Measurements from ENCODE around the gene NUMB.

Gene NUMB

GRCh38 chr14:73261075-73261474, 197.3 kb downstream of the NUMB start:
- no peaks in the 10 kb centered on the region for H3K9me3 Mint-ChIP-seq
- H3K36me3 Mint-ChIP-seq (ENCODE audit: insufficient read depth) = no peaks in the 10 kb centered on the region
- DNase-seq = no peak
- H3K27ac Mint-ChIP-seq = no peak overlapping the region
- no peak overlapping the region for H3K4me3 Mint-ChIP-seq
- H3K4me1 Mint-ChIP-seq (ENCODE audit: low read depth in 2 of 2) = no peaks in the 10 kb centered on the region
- ATAC-seq (replicated peaks) = no peak
- H3K27me3 Mint-ChIP-seq = peaks cover 14 to 36% of the 10 kb centered on the region in 2 donors

GRCh38 chr14:73260574-73260973, 197.8 kb downstream of the NUMB start:
- Mint-ChIP-seq H3K9me3 (no peaks in the 10 kb centered on the region), H3K4me1 (ENCODE audit: low read depth in 2 of 2) (no peaks in the 10 kb centered on the region), H3K36me3 (ENCODE audit: insufficient read depth) (no peaks in the 10 kb centered on the region), H3K4me3 (no peak overlapping the region), H3K27me3 (peaks cover 14 to 36% of the 10 kb centered on the region in 2 donors), H3K27ac (no peak overlapping the region)
- ATAC-seq (replicated peaks) (no peak), DNase-seq (no peak)

- H3K27ac Mint-ChIP-seq = no peak overlapping the region
- no peak for DNase-seq
- ATAC-seq (replicated peaks) = no peak
- no peaks in the 10 kb centered on the region for H3K36me3 Mint-ChIP-seq (ENCODE audit: insufficient read depth)
- H3K4me3 Mint-ChIP-seq = no peak overlapping the region
- H3K9me3 Mint-ChIP-seq = no peaks in the 10 kb centered on the region
- no peaks in the 10 kb centered on the region for H3K4me1 Mint-ChIP-seq (ENCODE audit: low read depth in 2 of 2)
- H3K27me3 Mint-ChIP-seq = peaks cover 12 to 30% of the 10 kb centered on the region in 2 donors
Measured at GRCh38 chr14:73259837-73260236, 198.5 kb downstream of the NUMB start.

- Mint-ChIP-seq H3K27me3 (peaks cover 4 to 22% of the 10 kb centered on the region in 2 donors), H3K4me3 (no peak overlapping the region), H3K27ac (no peak overlapping the region), H3K9me3 (no peaks in the 10 kb centered on the region), H3K4me1 (ENCODE audit: low read depth in 2 of 2) (no peaks in the 10 kb centered on the region), H3K36me3 (ENCODE audit: insufficient read depth) (no peaks in the 10 kb centered on the region)
- ATAC-seq (replicated peaks) (no peak), DNase-seq (no peak)
Measured at GRCh38 chr14:73258845-73259611, 199.3 kb downstream of the NUMB start.

GRCh38 chr14:73258076-73258475, 200.3 kb downstream of the NUMB start:
- DNase-seq = no peak
- no peak for ATAC-seq (replicated peaks)
- H3K27ac Mint-ChIP-seq = no peak overlapping the region
- H3K9me3 Mint-ChIP-seq = no peaks in the 10 kb centered on the region
- H3K4me3 Mint-ChIP-seq = no peak overlapping the region
- H3K4me1 Mint-ChIP-seq (ENCODE audit: low read depth in 2 of 2) = no peaks in the 10 kb centered on the region
- peaks cover 0 to 12% of the 10 kb centered on the region in 2 donors for H3K27me3 Mint-ChIP-seq
- no peaks in the 10 kb centered on the region for H3K36me3 Mint-ChIP-seq (ENCODE audit: insufficient read depth)

GRCh38 chr14:73255693-73256225, 202.6 kb downstream of the NUMB start:
- H3K27ac Mint-ChIP-seq = no peak overlapping the region
- H3K9me3 Mint-ChIP-seq = no peaks in the 10 kb centered on the region
- no peak overlapping the region for H3K4me3 Mint-ChIP-seq
- no peaks in the 10 kb centered on the region for H3K4me1 Mint-ChIP-seq (ENCODE audit: low read depth in 2 of 2)
- peaks cover 0 to under 1% of the 10 kb centered on the region in 2 donors for H3K27me3 Mint-ChIP-seq
- H3K36me3 Mint-ChIP-seq (ENCODE audit: insufficient read depth) = no peaks in the 10 kb centered on the region
- no peak for ATAC-seq (replicated peaks)
- DNase-seq = no peak

GRCh38 chr14:73255005-73255400, 203.3 kb downstream of the NUMB start:
- Mint-ChIP-seq H3K4me1 (ENCODE audit: low read depth in 2 of 2) (no peaks in the 10 kb centered on the region), H3K27me3 (no peaks in the 10 kb centered on the region), H3K36me3 (ENCODE audit: insufficient read depth) (no peaks in the 10 kb centered on the region), H3K9me3 (no peaks in the 10 kb centered on the region), H3K27ac (no peak overlapping the region), H3K4me3 (no peak overlapping the region)
- DNase-seq = no peak
- ATAC-seq (replicated peaks) = no peak

GRCh38 chr14:73254247-73255004, 203.9 kb downstream of the NUMB start:
- Mint-ChIP-seq H3K27me3 (no peaks in the 10 kb centered on the region), H3K27ac (no peak overlapping the region), H3K9me3 (no peaks in the 10 kb centered on the region), H3K4me1 (ENCODE audit: low read depth in 2 of 2) (no peaks in the 10 kb centered on the region), H3K4me3 (no peak overlapping the region), H3K36me3 (ENCODE audit: insufficient read depth) (no peaks in the 10 kb centered on the region)
- ATAC-seq (replicated peaks) = no peak
- DNase-seq = no peak

GRCh38 chr14:73253721-73254120, 204.6 kb downstream of the NUMB start:
- Mint-ChIP-seq H3K4me1 (ENCODE audit: low read depth in 2 of 2) (no peaks in the 10 kb centered on the region), H3K9me3 (no peaks in the 10 kb centered on the region), H3K4me3 (no peak overlapping the region), H3K27me3 (no peaks in the 10 kb centered on the region), H3K36me3 (ENCODE audit: insufficient read depth) (no peaks in the 10 kb centered on the region), H3K27ac (no peak overlapping the region)
- ATAC-seq (replicated peaks) = no peak
- no peak for DNase-seq

GRCh38 chr14:73253323-73253610, 205.1 kb downstream of the NUMB start:
- H3K4me3 Mint-ChIP-seq = no peak overlapping the region
- H3K4me1 Mint-ChIP-seq (ENCODE audit: low read depth in 2 of 2) = peaks cover 0 to 4% of the 10 kb centered on the region in 2 donors
- H3K27me3 Mint-ChIP-seq = no peaks in the 10 kb centered on the region
- no peak overlapping the region for H3K27ac Mint-ChIP-seq
- ATAC-seq (replicated peaks) (no peak), DNase-seq (no peak)
- no peaks in the 10 kb centered on the region for H3K36me3 Mint-ChIP-seq (ENCODE audit: insufficient read depth)
- H3K9me3 Mint-ChIP-seq = no peaks in the 10 kb centered on the region

- no peak overlapping the region for H3K4me3 Mint-ChIP-seq
- H3K27ac Mint-ChIP-seq = no peak overlapping the region
- H3K4me1 Mint-ChIP-seq (ENCODE audit: low read depth in 2 of 2) = peaks cover 4 to 9% of the 10 kb centered on the region in 2 donors
- no peaks in the 10 kb centered on the region for H3K27me3 Mint-ChIP-seq
- ATAC-seq (replicated peaks) (no peak), DNase-seq (no peak)
- no peaks in the 10 kb centered on the region for H3K9me3 Mint-ChIP-seq
- no peaks in the 10 kb centered on the region for H3K36me3 Mint-ChIP-seq (ENCODE audit: insufficient read depth)
Measured at GRCh38 chr14:73252491-73253322, 205.6 kb downstream of the NUMB start.

GRCh38 chr14:73251516-73252215, 206.7 kb downstream of the NUMB start:
- H3K27me3 Mint-ChIP-seq = no peaks in the 10 kb centered on the region
- ATAC-seq (replicated peaks) (no peak), DNase-seq (no peak)
- no peak overlapping the region for H3K27ac Mint-ChIP-seq
- H3K36me3 Mint-ChIP-seq (ENCODE audit: insufficient read depth) = no peaks in the 10 kb centered on the region
- H3K4me3 Mint-ChIP-seq = no peak overlapping the region
- no peaks in the 10 kb centered on the region for H3K9me3 Mint-ChIP-seq
- H3K4me1 Mint-ChIP-seq (ENCODE audit: low read depth in 2 of 2) = peaks cover 13 to 20% of the 10 kb centered on the region in 2 donors
